HEK293 (cell line): ENCODE data around the gene RHEB.

Experiments used
- CTCF ChIA-PET: fragments of 350-600 bp; formaldehyde crosslinking; extraction: SDS; loops from one replicate; lab custom pipeline; 2021; ENCODE audit warnings: antibody characterized with exemption; lab: Yijun Ruan, JAX
- POLR2A ChIA-PET: fragments of 300-600 bp; formaldehyde crosslinking; extraction: SDS; loops from one replicate; lab custom pipeline; 2020; ENCODE audit warnings: antibody characterized with exemption, inconsistent platforms; lab: Yijun Ruan, JAX
- H3K27ac ChIP-seq: fragments of 200-500 bp; sonication (Bioruptor generic); 2 replicates; pipeline ENCODE4 v1.5.1; 2014; ENCODE audit warnings: low read depth, low read length, control low read depth, inconsistent platforms; ENCODE audit errors: extremely low read depth
- H3K36me3 ChIP-seq, 2 experiments: fragments of 200-500 bp in 1 of 2; sonication (Bioruptor generic) in 1 of 2; 1 replicate in 1 of 2; 2 replicates in 1 of 2; pipeline ENCODE4 v1.5.1; 2014 to 2017; ENCODE audit warnings: inconsistent platforms in 2 of 2, low read length in 2 of 2; ENCODE audit not compliant: control insufficient read depth in 2 of 2, insufficient read depth in 1 of 2
- H3K4me1 ChIP-seq: fragments of 200-500 bp; sonication (Bioruptor generic); 2 replicates; pipeline ENCODE4 v1.5.1; 2014; ENCODE audit warnings: mild to moderate bottlenecking, low read length, inconsistent platforms; ENCODE audit not compliant: control insufficient read depth, insufficient read depth
- H3K4me3 ChIP-seq: 2 replicates; pipeline ENCODE4 v1.5.1; 2011; ENCODE audit warnings: low read depth, mild to moderate bottlenecking, control low read depth, low read length, moderate library complexity
- H3K9me3 ChIP-seq: fragments of 200-500 bp; sonication (Bioruptor generic); 2 replicates; pipeline ENCODE4 v1.5.1; 2014; ENCODE audit warnings: low read depth, low read length, inconsistent platforms; ENCODE audit not compliant: control insufficient read depth, insufficient read depth
- GLI2 ChIP-seq: fragments of 450-650 bp; formaldehyde crosslinking; IDR thresholded peaks from 2 replicates; pipeline ENCODE4; 2017; ENCODE audit warnings: missing biosample characterization, missing genetic modification characterization, low read depth, borderline replicate concordance
- KLF8 ChIP-seq: fragments of 450-650 bp; formaldehyde crosslinking; IDR thresholded peaks from 2 replicates; pipeline ENCODE4 v1.5.1; 2016; ENCODE audit warnings: missing biosample characterization, missing genetic modification characterization
- MEIS1 ChIP-seq: sonication (generic); formaldehyde crosslinking; IDR thresholded peaks from 2 replicates; pipeline ENCODE4 v1.8.1; 2022; ENCODE audit warnings: missing genetic modification reagents, mild to moderate bottlenecking, borderline replicate concordance
- PATZ1 ChIP-seq: fragments of 450-650 bp; formaldehyde crosslinking; IDR thresholded peaks from 2 replicates; pipeline ENCODE4 v1.5.1; 2016; ENCODE audit warnings: missing biosample characterization, missing genetic modification characterization
- SETDB1 ChIP-seq: IDR thresholded peaks from one replicate; pipeline ENCODE4 v1.6.1; 2017; ENCODE audit warnings: mild to moderate bottlenecking, low read length, moderate library complexity, mixed read lengths; ENCODE audit not compliant: insufficient read length
- WT1 ChIP-seq: fragments of 450-650 bp; formaldehyde crosslinking; IDR thresholded peaks from 2 replicates; pipeline ENCODE4 v1.5.1; 2016; ENCODE audit warnings: missing biosample characterization, missing genetic modification characterization
- ZBTB17 ChIP-seq: fragments of 450-650 bp; formaldehyde crosslinking; IDR thresholded peaks from 2 replicates; pipeline ENCODE4 v1.5.1; 2016; ENCODE audit warnings: missing biosample characterization, missing genetic modification characterization
- ZEB2 ChIP-seq: fragments of 450-650 bp; formaldehyde crosslinking; IDR thresholded peaks from 2 replicates; pipeline ENCODE4 v1.5.1; 2016; ENCODE audit warnings: missing biosample characterization, missing genetic modification characterization
- ZFHX2 ChIP-seq: fragments of 450-650 bp; formaldehyde crosslinking; conservative IDR thresholded peaks from 2 replicates; pipeline ENCODE4 v1.5.1; 2016; ENCODE audit warnings: missing biosample characterization, missing genetic modification characterization
- ZFP69B ChIP-seq: fragments of 450-650 bp; formaldehyde crosslinking; IDR thresholded peaks from 2 replicates; pipeline ENCODE4 v1.5.1; 2016; ENCODE audit warnings: missing biosample characterization, missing genetic modification characterization
- ZNF311 ChIP-seq: fragments of 450-650 bp; formaldehyde crosslinking; IDR thresholded peaks from 2 replicates; pipeline ENCODE4 v1.5.1; 2017; ENCODE audit warnings: missing biosample characterization, missing genetic modification characterization, borderline replicate concordance
- ZNF335 ChIP-seq: fragments of 450-650 bp; formaldehyde crosslinking; conservative IDR thresholded peaks from 2 replicates; pipeline ENCODE4 v1.5.1; 2016; ENCODE audit warnings: missing biosample characterization, missing genetic modification characterization
- ZNF341 ChIP-seq: fragments of 450-650 bp; formaldehyde crosslinking; IDR thresholded peaks from 2 replicates; pipeline ENCODE4; 2016; ENCODE audit warnings: low read depth, missing biosample characterization, missing genetic modification characterization
- ZNF394 ChIP-seq: fragments of 450-650 bp; formaldehyde crosslinking; IDR thresholded peaks from 2 replicates; pipeline ENCODE4 v1.5.1; 2016; ENCODE audit warnings: missing biosample characterization, missing genetic modification characterization, mild to moderate bottlenecking, moderate library complexity, borderline replicate concordance
- ZNF501 ChIP-seq: fragments of 450-650 bp; formaldehyde crosslinking; IDR thresholded peaks from 2 replicates; pipeline ENCODE4 v1.5.1; 2016; ENCODE audit warnings: missing biosample characterization, missing genetic modification characterization
- ZNF555 ChIP-seq: fragments of 450-650 bp; formaldehyde crosslinking; conservative IDR thresholded peaks from 2 replicates; pipeline ENCODE4 v1.5.1; 2017; ENCODE audit warnings: missing biosample characterization, mild to moderate bottlenecking, missing genetic modification characterization, inconsistent platforms
- ZNF558 ChIP-seq: fragments of 450-650 bp; formaldehyde crosslinking; IDR thresholded peaks from 2 replicates; pipeline ENCODE4 v1.5.1; 2016; ENCODE audit warnings: missing biosample characterization, missing genetic modification characterization
- ZNF571 ChIP-seq: fragments of 450-650 bp; formaldehyde crosslinking; IDR thresholded peaks from 2 replicates; pipeline ENCODE4 v1.5.0; 2017; ENCODE audit warnings: missing biosample characterization, missing genetic modification characterization
- ZNF600 ChIP-seq: fragments of 450-650 bp; formaldehyde crosslinking; IDR thresholded peaks from 2 replicates; pipeline ENCODE4 v1.5.1; 2016; ENCODE audit warnings: missing biosample characterization, missing genetic modification characterization
- ZNF626 ChIP-seq: fragments of 450-650 bp; sonication (Bioruptor Pico); formaldehyde crosslinking; IDR thresholded peaks from 2 replicates; pipeline ENCODE4 v1.5.1; 2018; ENCODE audit warnings: missing biosample characterization, missing genetic modification characterization, inconsistent platforms
- ZNF660 ChIP-seq: fragments of 450-650 bp; IDR thresholded peaks from 2 replicates; pipeline ENCODE4 v1.5.1; 2018; ENCODE audit warnings: missing biosample characterization, mild to moderate bottlenecking, missing genetic modification characterization
- ZNF670 ChIP-seq: fragments of 450-650 bp; formaldehyde crosslinking; IDR thresholded peaks from 2 replicates; pipeline ENCODE4 v1.5.1; 2016; ENCODE audit warnings: missing biosample characterization, missing genetic modification characterization, low read depth
- ZNF837 ChIP-seq: fragments of 450-650 bp; formaldehyde crosslinking; IDR thresholded peaks from 2 replicates; pipeline ENCODE4 v1.5.1; 2016; ENCODE audit warnings: missing biosample characterization, missing genetic modification characterization
- TF ChIP-seq, protein P1 (sequence below): fragments of 450-650 bp; formaldehyde crosslinking; IDR thresholded peaks from 2 replicates; pipeline ENCODE4 v1.5.1; 2016; ENCODE audit warnings: missing biosample characterization, missing genetic modification characterization
- TF ChIP-seq, protein P2 (sequence below): fragments of 450-650 bp; IDR thresholded peaks from 2 replicates; pipeline ENCODE4 v1.5.1; 2018; ENCODE audit warnings: missing biosample characterization, missing genetic modification characterization

The RHEB gene

GRCh38 chr7:151428378-151429236, 91.1 kb downstream of the RHEB start (continued):
- TF ChIP-seq PATZ1 (tag by site-specific recombination) (peak; percentile 8; the same call in 1 of the 2 replicates), ZFP69B (tag by site-specific recombination) (peak; percentile 16; the same call in 1 of the 2 replicates), WT1 (tag by site-specific recombination) (peak; percentile 92), ZNF335 (tag by site-specific recombination) (no peak), ZNF670 (tag by site-specific recombination) (no peak), ZNF341 (tag by site-specific recombination) (peak; percentile 65), ZNF501 (tag by site-specific recombination) (no peak), ZNF571 (tag by site-specific recombination) (no peak), ZNF660 (tag by site-specific recombination) (peak; percentile 86), ZNF394 (no peak), ZNF555 (tag by site-specific recombination) (no peak), ZNF837 (tag by site-specific recombination) (no peak), ZNF558 (tag by site-specific recombination) (no peak), ZNF626 (tag by site-specific recombination) (no peak), ZNF311 (tag by site-specific recombination) (no peak), ZNF600 (tag by site-specific recombination) (peak; percentile 49; the same call in 1 of the 2 replicates), ZBTB17 (tag by site-specific recombination) (no peak), ZEB2 (0 out of 2 replicates have a peak, but pooled peaks have one; percentile 15), GLI2 (no peak), ZFHX2 (peak; percentile 61)
- TF ChIP-seq, protein P1, sequence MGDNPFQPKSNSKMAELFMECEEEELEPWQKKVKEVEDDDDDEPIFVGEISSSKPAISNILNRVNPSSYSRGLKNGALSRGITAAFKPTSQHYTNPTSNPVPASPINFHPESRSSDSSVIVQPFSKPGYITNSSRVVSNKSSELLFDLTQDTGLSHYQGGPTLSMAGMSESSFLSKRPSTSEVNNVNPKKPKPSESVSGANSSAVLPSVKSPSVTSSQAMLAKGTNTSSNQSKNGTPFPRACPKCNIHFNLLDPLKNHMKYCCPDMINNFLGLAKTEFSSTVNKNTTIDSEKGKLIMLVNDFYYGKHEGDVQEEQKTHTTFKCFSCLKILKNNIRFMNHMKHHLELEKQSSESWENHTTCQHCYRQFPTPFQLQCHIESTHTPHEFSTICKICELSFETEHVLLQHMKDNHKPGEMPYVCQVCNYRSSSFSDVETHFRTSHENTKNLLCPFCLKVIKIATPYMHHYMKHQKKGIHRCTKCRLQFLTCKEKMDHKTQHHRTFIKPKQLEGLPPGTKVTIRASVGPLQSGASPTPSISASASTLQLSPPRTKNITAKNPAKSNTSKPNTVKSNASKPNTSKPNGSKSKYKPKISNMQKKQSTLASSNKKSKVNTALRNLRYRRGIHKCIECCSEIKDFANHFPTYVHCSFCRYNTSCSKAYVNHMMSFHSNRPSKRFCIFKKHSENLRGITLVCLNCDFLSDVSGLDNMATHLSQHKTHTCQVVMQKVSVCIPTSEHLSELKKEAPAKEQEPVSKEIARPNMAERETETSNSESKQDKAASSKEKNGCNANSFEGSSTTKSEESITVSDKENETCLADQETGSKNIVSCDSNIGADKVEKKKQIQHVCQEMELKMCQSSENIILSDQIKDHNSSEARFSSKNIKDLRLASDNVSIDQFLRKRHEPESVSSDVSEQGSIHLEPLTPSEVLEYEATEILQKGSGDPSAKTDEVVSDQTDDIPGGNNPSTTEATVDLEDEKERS, result no peak
- TF ChIP-seq, all 188 proteins: peak for 13

GRCh38 chr7:151427705-151428377, 91.9 kb downstream of the RHEB start:
- no peaks in the 10 kb centered on the region for H3K36me3 ChIP-seq
- ChIA-PET CTCF (no interaction called here), POLR2A (interaction anchor here (0.7 to 1.0 kb wide), 4 partner anchors 32 to 619 kb away, joined by 3 to 5 read pairs (median 4); partner anchors contain the start of gene PRKAG2)
- peak overlapping the region; percentile 7; the same call in 1 of the 2 replicates for H3K27ac ChIP-seq
- TF ChIP-seq, protein P2, sequence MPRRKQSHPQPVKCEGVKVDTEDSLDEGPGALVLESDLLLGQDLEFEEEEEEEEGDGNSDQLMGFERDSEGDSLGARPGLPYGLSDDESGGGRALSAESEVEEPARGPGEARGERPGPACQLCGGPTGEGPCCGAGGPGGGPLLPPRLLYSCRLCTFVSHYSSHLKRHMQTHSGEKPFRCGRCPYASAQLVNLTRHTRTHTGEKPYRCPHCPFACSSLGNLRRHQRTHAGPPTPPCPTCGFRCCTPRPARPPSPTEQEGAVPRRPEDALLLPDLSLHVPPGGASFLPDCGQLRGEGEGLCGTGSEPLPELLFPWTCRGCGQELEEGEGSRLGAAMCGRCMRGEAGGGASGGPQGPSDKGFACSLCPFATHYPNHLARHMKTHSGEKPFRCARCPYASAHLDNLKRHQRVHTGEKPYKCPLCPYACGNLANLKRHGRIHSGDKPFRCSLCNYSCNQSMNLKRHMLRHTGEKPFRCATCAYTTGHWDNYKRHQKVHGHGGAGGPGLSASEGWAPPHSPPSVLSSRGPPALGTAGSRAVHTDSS (tag by site-specific recombination), result peak; percentile 64; the same call in 1 of the 2 replicates
- TF ChIP-seq ZFP69B (tag by site-specific recombination) (peak; percentile 55; the same call in 1 of the 2 replicates), PATZ1 (tag by site-specific recombination) (0 out of 2 replicates have a peak, but pooled peaks have one; percentile 6), KLF8 (tag by site-specific recombination) (no peak), SETDB1 (peak; percentile 32), MEIS1 (CRISPR knock-in tag) (no peak)
- no peaks in the 10 kb centered on the region for H3K9me3 ChIP-seq
- H3K4me3 ChIP-seq, result no peak overlapping the region
- peaks cover 24% of the 10 kb centered on the region for H3K4me1 ChIP-seq
